ENCODE measurements around the gene CASR.
A peak's percentile ranks its signal among the peaks of the same experiment; 100 is the strongest.

Gene CASR

DNA sequence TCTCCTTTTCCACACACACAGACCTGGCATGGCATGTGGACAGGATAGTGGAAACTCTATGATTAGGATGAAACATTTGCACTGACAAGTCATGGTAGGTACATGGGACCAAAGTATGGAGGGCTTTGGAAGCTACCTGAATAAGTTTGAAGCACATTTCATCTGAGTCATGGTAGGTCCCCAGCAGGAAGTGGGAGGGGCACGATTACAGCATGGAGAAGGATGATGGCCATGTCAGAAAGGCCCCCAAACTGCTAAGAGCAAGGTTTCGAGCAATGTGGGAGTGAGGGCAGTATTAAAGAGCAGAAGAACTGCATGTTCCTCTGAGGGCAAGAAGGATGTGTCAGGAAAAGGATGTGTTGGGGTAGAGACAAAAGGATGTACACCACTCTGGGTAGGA, 90.0 kb downstream of the CASR start:
- Histone ChIP-seq H3K79me1 (ENCODE audit: low read depth, low read length) (no peaks in the 10 kb centered on the region), H3K18ac (ENCODE audit: low read length) (no peak overlapping the region), H2BK12ac (ENCODE audit: low read length) (no peak overlapping the region), H2AFZ (ENCODE audit: low read length) (no peak overlapping the region), H3K36me3 (replicated peaks in 1 of 2; ENCODE audit: control insufficient read depth in 2 of 2, insufficient read depth in 2 of 2, low read length in 2 of 2) (no peaks in the 10 kb centered on the region), H4K8ac (ENCODE audit: low read depth, low read length) (no peak overlapping the region), H3K14ac (ENCODE audit: low read length) (no peak overlapping the region), H3K4me2 (ENCODE audit: insufficient read depth, low read length, poor library complexity, severe bottlenecking) (no peak overlapping the region), H3K4me1 (ENCODE audit: control insufficient read depth in 2 of 2, insufficient read depth in 1 of 2, low read depth in 1 of 2, low read length in 2 of 2) (no peaks in the 10 kb centered on the region), H4K91ac (ENCODE audit: low read depth, low read length, poor library complexity) (no peak overlapping the region), H3K9me3 (replicated peaks in 1 of 2; ENCODE audit: control insufficient read depth in 2 of 2, insufficient read depth in 1 of 2, low read depth in 1 of 2, low read length in 2 of 2) (no peaks in the 10 kb centered on the region), H2BK5ac (ENCODE audit: low read length) (no peak overlapping the region), H2BK120ac (ENCODE audit: low read depth, low read length) (no peak overlapping the region), H3K9ac (ENCODE audit: low read depth, low read length, poor library complexity) (peak overlapping the region; percentile 70), H2BK15ac (ENCODE audit: low read length) (no peak overlapping the region), H3K4ac (ENCODE audit: low read length) (no peak overlapping the region), H2AK5ac (ENCODE audit: low read depth, low read length) (no peak overlapping the region), H3K4me3 (ENCODE audit: low read length in 2 of 2) (no peak overlapping the region), H3K23ac (ENCODE audit: low read depth, low read length, poor library complexity) (no peak overlapping the region), H3K27me3 (ENCODE audit: control insufficient read depth in 3 of 3, insufficient read depth in 3 of 3, low read depth in 1 of 3, low read length in 3 of 3) (peaks cover 0 to 7% (median 0%) of the 10 kb centered on the region in 3 experiments), H3K27ac (replicated peaks; ENCODE audit: low read length) (no peak overlapping the region)
- no CpG with 5 or more reads among the region's 2 CpGs for WGBS, 2 donors (ENCODE audit: extremely low coverage in 2 of 2, insufficient read length in 2 of 2, insufficient replicate concordance in 1 of 2)
- no peak for DNase-seq (ENCODE audit: low spot score)

DNA sequence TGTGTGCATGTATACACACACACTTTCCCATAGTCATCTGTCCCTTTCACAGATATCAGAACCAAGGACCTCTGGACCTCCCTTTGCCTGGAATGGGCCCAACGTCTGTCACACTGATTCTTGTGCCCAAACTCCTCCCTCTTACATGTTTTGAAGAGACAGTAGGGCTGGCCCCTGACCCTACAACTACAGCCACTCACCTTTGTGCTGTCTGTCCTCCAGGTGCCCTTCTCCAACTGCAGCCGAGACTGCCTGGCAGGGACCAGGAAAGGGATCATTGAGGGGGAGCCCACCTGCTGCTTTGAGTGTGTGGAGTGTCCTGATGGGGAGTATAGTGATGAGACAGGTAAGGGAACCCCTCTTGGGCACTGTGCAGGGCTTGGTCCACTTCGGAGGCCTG, 98.4 kb downstream of the CASR start:
- no peak for DNase-seq (ENCODE audit: low spot score)
- Histone ChIP-seq H3K4me3 (ENCODE audit: low read length in 2 of 2) (no peak overlapping the region), H3K36me3 (replicated peaks in 1 of 2; ENCODE audit: control insufficient read depth in 2 of 2, insufficient read depth in 2 of 2, low read length in 2 of 2) (no peaks in the 10 kb centered on the region), H3K4ac (ENCODE audit: low read length) (no peak overlapping the region), H2BK12ac (ENCODE audit: low read length) (no peak overlapping the region), H4K91ac (ENCODE audit: low read depth, low read length, poor library complexity) (no peak overlapping the region), H4K8ac (ENCODE audit: low read depth, low read length) (no peak overlapping the region), H2AFZ (ENCODE audit: low read length) (no peak overlapping the region), H3K27me3 (ENCODE audit: control insufficient read depth in 3 of 3, insufficient read depth in 3 of 3, low read depth in 1 of 3, low read length in 3 of 3) (peaks cover 0 to 11% (median 0%) of the 10 kb centered on the region in 3 experiments), H3K27ac (replicated peaks; ENCODE audit: low read length) (no peak overlapping the region), H3K4me2 (ENCODE audit: insufficient read depth, low read length, poor library complexity, severe bottlenecking) (no peak overlapping the region), H2BK120ac (ENCODE audit: low read depth, low read length) (no peak overlapping the region), H3K9me3 (replicated peaks in 1 of 2; ENCODE audit: control insufficient read depth in 2 of 2, insufficient read depth in 1 of 2, low read depth in 1 of 2, low read length in 2 of 2) (no peaks in the 10 kb centered on the region), H3K4me1 (ENCODE audit: control insufficient read depth in 2 of 2, insufficient read depth in 1 of 2, low read depth in 1 of 2, low read length in 2 of 2) (no peaks in the 10 kb centered on the region), H2AK5ac (ENCODE audit: low read depth, low read length) (no peak overlapping the region), H3K9ac (ENCODE audit: low read depth, low read length, poor library complexity) (no peak overlapping the region), H3K23ac (ENCODE audit: low read depth, low read length, poor library complexity) (no peak overlapping the region), H2BK5ac (ENCODE audit: low read length) (no peak overlapping the region), H2BK15ac (ENCODE audit: low read length) (no peak overlapping the region), H3K79me1 (ENCODE audit: low read depth, low read length) (no peaks in the 10 kb centered on the region), H3K18ac (ENCODE audit: low read length) (no peak overlapping the region), H3K14ac (ENCODE audit: low read length) (no peak overlapping the region)
- no CpG with 5 or more reads among the region's 3 CpGs for WGBS, 2 donors (ENCODE audit: extremely low coverage in 2 of 2, insufficient read length in 2 of 2, insufficient replicate concordance in 1 of 2)

DNA sequence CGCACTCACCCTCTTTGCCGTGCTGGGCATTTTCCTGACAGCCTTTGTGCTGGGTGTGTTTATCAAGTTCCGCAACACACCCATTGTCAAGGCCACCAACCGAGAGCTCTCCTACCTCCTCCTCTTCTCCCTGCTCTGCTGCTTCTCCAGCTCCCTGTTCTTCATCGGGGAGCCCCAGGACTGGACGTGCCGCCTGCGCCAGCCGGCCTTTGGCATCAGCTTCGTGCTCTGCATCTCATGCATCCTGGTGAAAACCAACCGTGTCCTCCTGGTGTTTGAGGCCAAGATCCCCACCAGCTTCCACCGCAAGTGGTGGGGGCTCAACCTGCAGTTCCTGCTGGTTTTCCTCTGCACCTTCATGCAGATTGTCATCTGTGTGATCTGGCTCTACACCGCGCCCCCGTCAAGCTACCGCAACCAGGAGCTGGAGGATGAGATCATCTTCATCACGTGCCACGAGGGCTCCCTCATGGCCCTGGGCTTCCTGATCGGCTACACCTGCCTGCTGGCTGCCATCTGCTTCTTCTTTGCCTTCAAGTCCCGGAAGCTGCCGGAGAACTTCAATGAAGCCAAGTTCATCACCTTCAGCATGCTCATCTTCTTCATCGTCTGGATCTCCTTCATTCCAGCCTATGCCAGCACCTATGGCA, 100.5 kb downstream of the CASR start:
- Histone ChIP-seq H2AK5ac (ENCODE audit: low read depth, low read length) (no peak overlapping the region), H3K18ac (ENCODE audit: low read length) (no peak overlapping the region), H3K9me3 (replicated peaks in 1 of 2; ENCODE audit: control insufficient read depth in 2 of 2, insufficient read depth in 1 of 2, low read depth in 1 of 2, low read length in 2 of 2) (no peaks in the 10 kb centered on the region), H2BK15ac (ENCODE audit: low read length) (no peak overlapping the region), H4K8ac (ENCODE audit: low read depth, low read length) (no peak overlapping the region), H2BK120ac (ENCODE audit: low read depth, low read length) (no peak overlapping the region), H2AFZ (ENCODE audit: low read length) (no peak overlapping the region), H3K4me1 (ENCODE audit: control insufficient read depth in 2 of 2, insufficient read depth in 1 of 2, low read depth in 1 of 2, low read length in 2 of 2) (no peaks in the 10 kb centered on the region), H3K4ac (ENCODE audit: low read length) (no peak overlapping the region), H3K4me3 (ENCODE audit: low read length in 2 of 2) (no peak overlapping the region), H4K91ac (ENCODE audit: low read depth, low read length, poor library complexity) (no peak overlapping the region), H3K27ac (replicated peaks; ENCODE audit: low read length) (no peak overlapping the region), H3K36me3 (replicated peaks in 1 of 2; ENCODE audit: control insufficient read depth in 2 of 2, insufficient read depth in 2 of 2, low read length in 2 of 2) (no peaks in the 10 kb centered on the region), H2BK12ac (ENCODE audit: low read length) (no peak overlapping the region), H3K14ac (ENCODE audit: low read length) (no peak overlapping the region), H2BK5ac (ENCODE audit: low read length) (peak overlapping the region; percentile 7), H3K4me2 (ENCODE audit: insufficient read depth, low read length, poor library complexity, severe bottlenecking) (no peak overlapping the region), H3K9ac (ENCODE audit: low read depth, low read length, poor library complexity) (peak overlapping the region; percentile 18), H3K79me1 (ENCODE audit: low read depth, low read length) (no peaks in the 10 kb centered on the region), H3K23ac (ENCODE audit: low read depth, low read length, poor library complexity) (no peak overlapping the region), H3K27me3 (ENCODE audit: control insufficient read depth in 3 of 3, insufficient read depth in 3 of 3, low read depth in 1 of 3, low read length in 3 of 3) (peaks cover 0 to 7% (median 0%) of the 10 kb centered on the region in 3 experiments)
- no CpG with 5 or more reads among the region's 22 CpGs for WGBS, 2 donors (ENCODE audit: extremely low coverage in 2 of 2, insufficient read length in 2 of 2, insufficient replicate concordance in 1 of 2)
- DNase-seq (ENCODE audit: low spot score), result no peak

DNA sequence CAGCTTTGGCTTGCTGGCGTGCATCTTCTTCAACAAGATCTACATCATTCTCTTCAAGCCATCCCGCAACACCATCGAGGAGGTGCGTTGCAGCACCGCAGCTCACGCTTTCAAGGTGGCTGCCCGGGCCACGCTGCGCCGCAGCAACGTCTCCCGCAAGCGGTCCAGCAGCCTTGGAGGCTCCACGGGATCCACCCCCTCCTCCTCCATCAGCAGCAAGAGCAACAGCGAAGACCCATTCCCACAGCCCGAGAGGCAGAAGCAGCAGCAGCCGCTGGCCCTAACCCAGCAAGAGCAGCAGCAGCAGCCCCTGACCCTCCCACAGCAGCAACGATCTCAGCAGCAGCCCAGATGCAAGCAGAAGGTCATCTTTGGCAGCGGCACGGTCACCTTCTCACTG, 101.0 kb downstream of the CASR start:
- WGBS, 2 donors (ENCODE audit: extremely low coverage in 2 of 2, insufficient read length in 2 of 2, insufficient replicate concordance in 1 of 2), result no CpG with 5 or more reads among the region's 20 CpGs

More for the DNA sequence above, 101.0 kb downstream of the CASR start:
- H3K36me3 ChIP-seq (replicated peaks in 1 of 2; ENCODE audit: control insufficient read depth in 2 of 2, insufficient read depth in 2 of 2, low read length in 2 of 2), result no peaks in the 10 kb centered on the region
- H4K8ac ChIP-seq (ENCODE audit: low read depth, low read length), result no peak overlapping the region
- H3K27me3 ChIP-seq (ENCODE audit: control insufficient read depth in 3 of 3, insufficient read depth in 3 of 3, low read depth in 1 of 3, low read length in 3 of 3), result peaks cover 0 to 7% (median 0%) of the 10 kb centered on the region in 3 experiments
- H3K79me1 ChIP-seq (ENCODE audit: low read depth, low read length), result no peaks in the 10 kb centered on the region
- H2BK120ac ChIP-seq (ENCODE audit: low read depth, low read length), result no peak overlapping the region
- no peaks in the 10 kb centered on the region for H3K4me1 ChIP-seq (ENCODE audit: control insufficient read depth in 2 of 2, insufficient read depth in 1 of 2, low read depth in 1 of 2, low read length in 2 of 2)
- H4K91ac ChIP-seq (ENCODE audit: low read depth, low read length, poor library complexity), result no peak overlapping the region
- peak overlapping the region; percentile 58 for H3K4ac ChIP-seq (ENCODE audit: low read length)
- H2AK5ac ChIP-seq (ENCODE audit: low read depth, low read length), result no peak overlapping the region
- H2BK12ac ChIP-seq (ENCODE audit: low read length), result no peak overlapping the region
- H2BK5ac ChIP-seq (ENCODE audit: low read length), result no peak overlapping the region
- H3K27ac ChIP-seq (replicated peaks; ENCODE audit: low read length), result no peak overlapping the region
- H3K4me3 ChIP-seq (ENCODE audit: low read length in 2 of 2), result peak overlapping the region in 1 of 2 donors; percentile 18
- no peak overlapping the region for H2AFZ ChIP-seq (ENCODE audit: low read length)
- H3K18ac ChIP-seq (ENCODE audit: low read length), result peak overlapping the region; percentile 56
- no peak overlapping the region for H3K4me2 ChIP-seq (ENCODE audit: insufficient read depth, low read length, poor library complexity, severe bottlenecking)
- H3K9ac ChIP-seq (ENCODE audit: low read depth, low read length, poor library complexity), result peak overlapping the region; percentile 18
- no peak overlapping the region for H3K23ac ChIP-seq (ENCODE audit: low read depth, low read length, poor library complexity)
- H2BK15ac ChIP-seq (ENCODE audit: low read length), result no peak overlapping the region
- DNase-seq (ENCODE audit: low spot score), result no peak
- H3K9me3 ChIP-seq (replicated peaks in 1 of 2; ENCODE audit: control insufficient read depth in 2 of 2, insufficient read depth in 1 of 2, low read depth in 1 of 2, low read length in 2 of 2), result no peaks in the 10 kb centered on the region
- H3K14ac ChIP-seq (ENCODE audit: low read length), result peak overlapping the region; percentile 78

All from neuronal stem cell (in vitro differentiated cells).